SK-N-SH treated with all-trans-retinoic acid at 6 μM for 48 hours (cell line): ENCODE results near the gene RBM34.

Experiments used
- CSDC2 ChIP-seq: fragments of 250-450 bp; sonication (Bioruptor Pico); IDR thresholded peaks from 2 replicates; pipeline ENCODE4 v1.5.0; 2020; ENCODE audit warnings: mild to moderate bottlenecking, moderate library complexity
- GLIS3 ChIP-seq: fragments of 250-450 bp; sonication (Bioruptor Pico); IDR thresholded peaks from 2 replicates; pipeline ENCODE4 v1.5.0; 2020; ENCODE audit warnings: mild to moderate bottlenecking, moderate library complexity
- PPARA ChIP-seq: fragments of 250-450 bp; sonication (Bioruptor Pico); IDR thresholded peaks from 2 replicates; pipeline ENCODE4 v1.5.0; 2020; ENCODE audit warnings: mild to moderate bottlenecking, borderline replicate concordance
- ZC3H10 ChIP-seq: fragments of 250-450 bp; sonication (Bioruptor Pico); IDR thresholded peaks from 2 replicates; pipeline ENCODE4 v1.5.1; 2021; ENCODE audit warnings: mild to moderate bottlenecking, moderate library complexity
- ZFP30 ChIP-seq: fragments of 450-650 bp; formaldehyde crosslinking; IDR thresholded peaks from 2 replicates; pipeline ENCODE4 v1.5.0; 2022; ENCODE audit warnings: mild to moderate bottlenecking, moderate library complexity
- TF ChIP-seq, protein P1 (sequence below): fragments of 250-450 bp; sonication (Bioruptor Pico); IDR thresholded peaks from 2 replicates; pipeline ENCODE4 v1.5.0; 2020; ENCODE audit warnings: mild to moderate bottlenecking, moderate library complexity
- TF ChIP-seq, protein P2 (sequence below): fragments of 250-450 bp; sonication (Bioruptor Pico); IDR thresholded peaks from 2 replicates; pipeline ENCODE4 v1.8.0; 2020; ENCODE audit warnings: mild to moderate bottlenecking, moderate library complexity, borderline replicate concordance

DNA sequence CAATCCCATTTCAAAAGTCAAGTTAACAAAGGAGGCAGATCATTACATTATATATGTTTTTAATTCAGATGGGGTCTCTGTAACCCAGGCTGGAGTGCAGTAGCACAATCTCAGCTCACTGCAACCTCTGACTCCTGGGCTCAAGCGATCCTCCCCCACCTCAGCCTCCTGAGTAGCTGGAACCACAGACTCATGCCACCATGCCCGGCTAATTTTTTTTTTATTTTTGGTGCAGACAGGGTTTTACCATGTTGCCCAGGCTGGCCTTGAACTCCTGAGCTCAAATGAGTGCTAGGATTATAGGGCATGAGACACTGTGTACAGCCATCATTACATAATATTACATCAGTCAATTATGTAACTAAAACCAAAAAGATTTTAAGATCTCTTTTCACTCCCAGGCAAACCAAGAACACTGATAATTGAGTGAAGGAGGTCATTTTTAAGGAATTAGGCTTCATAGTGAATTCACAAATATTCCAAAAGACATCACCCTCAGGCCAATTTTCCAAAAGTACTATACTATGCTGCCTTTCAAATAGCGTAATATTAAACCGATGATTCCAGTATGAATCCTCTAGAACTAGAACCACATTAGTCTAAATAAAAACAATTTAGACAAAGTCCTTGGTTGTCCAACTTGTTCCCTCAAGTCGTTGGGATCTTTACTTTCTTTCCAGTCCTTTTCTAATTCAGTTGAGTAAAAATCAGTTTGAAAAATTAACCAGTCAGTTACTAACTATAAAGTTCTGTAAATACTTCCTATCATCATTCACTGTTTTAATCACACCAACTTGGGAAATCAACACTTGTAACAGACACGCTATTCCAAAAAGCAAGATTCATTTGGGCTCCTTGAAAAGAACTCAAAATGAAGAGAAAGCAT, 48.5 kb downstream of the RBM34 start:
- TF ChIP-seq GLIS3 (no peak), CSDC2 (CRISPR knock-in tag) (no peak), PPARA (CRISPR knock-in tag) (no peak), ZC3H10 (CRISPR knock-in tag) (no peak), ZFP30 (CRISPR knock-in tag) (no peak)
- TF ChIP-seq, protein P1, sequence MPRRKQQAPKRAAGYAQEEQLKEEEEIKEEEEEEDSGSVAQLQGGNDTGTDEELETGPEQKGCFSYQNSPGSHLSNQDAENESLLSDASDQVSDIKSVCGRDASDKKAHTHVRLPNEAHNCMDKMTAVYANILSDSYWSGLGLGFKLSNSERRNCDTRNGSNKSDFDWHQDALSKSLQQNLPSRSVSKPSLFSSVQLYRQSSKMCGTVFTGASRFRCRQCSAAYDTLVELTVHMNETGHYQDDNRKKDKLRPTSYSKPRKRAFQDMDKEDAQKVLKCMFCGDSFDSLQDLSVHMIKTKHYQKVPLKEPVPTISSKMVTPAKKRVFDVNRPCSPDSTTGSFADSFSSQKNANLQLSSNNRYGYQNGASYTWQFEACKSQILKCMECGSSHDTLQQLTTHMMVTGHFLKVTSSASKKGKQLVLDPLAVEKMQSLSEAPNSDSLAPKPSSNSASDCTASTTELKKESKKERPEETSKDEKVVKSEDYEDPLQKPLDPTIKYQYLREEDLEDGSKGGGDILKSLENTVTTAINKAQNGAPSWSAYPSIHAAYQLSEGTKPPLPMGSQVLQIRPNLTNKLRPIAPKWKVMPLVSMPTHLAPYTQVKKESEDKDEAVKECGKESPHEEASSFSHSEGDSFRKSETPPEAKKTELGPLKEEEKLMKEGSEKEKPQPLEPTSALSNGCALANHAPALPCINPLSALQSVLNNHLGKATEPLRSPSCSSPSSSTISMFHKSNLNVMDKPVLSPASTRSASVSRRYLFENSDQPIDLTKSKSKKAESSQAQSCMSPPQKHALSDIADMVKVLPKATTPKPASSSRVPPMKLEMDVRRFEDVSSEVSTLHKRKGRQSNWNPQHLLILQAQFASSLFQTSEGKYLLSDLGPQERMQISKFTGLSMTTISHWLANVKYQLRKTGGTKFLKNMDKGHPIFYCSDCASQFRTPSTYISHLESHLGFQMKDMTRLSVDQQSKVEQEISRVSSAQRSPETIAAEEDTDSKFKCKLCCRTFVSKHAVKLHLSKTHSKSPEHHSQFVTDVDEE (CRISPR knock-in tag), result no peak
- TF ChIP-seq, protein P2, sequence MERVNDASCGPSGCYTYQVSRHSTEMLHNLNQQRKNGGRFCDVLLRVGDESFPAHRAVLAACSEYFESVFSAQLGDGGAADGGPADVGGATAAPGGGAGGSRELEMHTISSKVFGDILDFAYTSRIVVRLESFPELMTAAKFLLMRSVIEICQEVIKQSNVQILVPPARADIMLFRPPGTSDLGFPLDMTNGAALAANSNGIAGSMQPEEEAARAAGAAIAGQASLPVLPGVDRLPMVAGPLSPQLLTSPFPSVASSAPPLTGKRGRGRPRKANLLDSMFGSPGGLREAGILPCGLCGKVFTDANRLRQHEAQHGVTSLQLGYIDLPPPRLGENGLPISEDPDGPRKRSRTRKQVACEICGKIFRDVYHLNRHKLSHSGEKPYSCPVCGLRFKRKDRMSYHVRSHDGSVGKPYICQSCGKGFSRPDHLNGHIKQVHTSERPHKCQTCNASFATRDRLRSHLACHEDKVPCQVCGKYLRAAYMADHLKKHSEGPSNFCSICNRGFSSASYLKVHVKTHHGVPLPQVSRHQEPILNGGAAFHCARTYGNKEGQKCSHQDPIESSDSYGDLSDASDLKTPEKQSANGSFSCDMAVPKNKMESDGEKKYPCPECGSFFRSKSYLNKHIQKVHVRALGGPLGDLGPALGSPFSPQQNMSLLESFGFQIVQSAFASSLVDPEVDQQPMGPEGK (CRISPR knock-in tag), result no peak
